ENCODE data around the gene RIPK1.

- TF ChIP-seq CTCF (IDR thresholded peaks at IDR 0.05; ENCODE audit: insufficient read depth, low read length, poor library complexity, severe bottlenecking) (no peak), EZH2phosphoT487 (conservative IDR thresholded peaks at IDR 0.05; ENCODE audit: low read length) (no peak)
These were observed 94.4 kb downstream of the RIPK1 start for GRCh38 chr6:3162565-3163247.

Measured in SU-DHL-6 (cell line).